ENCODE results near the gene MYOZ3.

Gene MYOZ3

GRCh38 chr5:150615141-150615699 lies 45.8 kb upstream of the MYOZ3 start:
- H3K36me3 ChIP-seq (ENCODE audit: control insufficient read depth, insufficient read depth, low read length), result no peaks in the 10 kb centered on the region
- H3K4me3 ChIP-seq (replicated peaks; ENCODE audit: low read depth, low read length), result no peak overlapping the region
- no peak for DNase-seq (ENCODE audit: extremely low read depth, insufficient read length)

GRCh38 chr5:150616024-150616470 lies 45.0 kb upstream of the MYOZ3 start:
- TF ChIP-seq, protein P1, sequence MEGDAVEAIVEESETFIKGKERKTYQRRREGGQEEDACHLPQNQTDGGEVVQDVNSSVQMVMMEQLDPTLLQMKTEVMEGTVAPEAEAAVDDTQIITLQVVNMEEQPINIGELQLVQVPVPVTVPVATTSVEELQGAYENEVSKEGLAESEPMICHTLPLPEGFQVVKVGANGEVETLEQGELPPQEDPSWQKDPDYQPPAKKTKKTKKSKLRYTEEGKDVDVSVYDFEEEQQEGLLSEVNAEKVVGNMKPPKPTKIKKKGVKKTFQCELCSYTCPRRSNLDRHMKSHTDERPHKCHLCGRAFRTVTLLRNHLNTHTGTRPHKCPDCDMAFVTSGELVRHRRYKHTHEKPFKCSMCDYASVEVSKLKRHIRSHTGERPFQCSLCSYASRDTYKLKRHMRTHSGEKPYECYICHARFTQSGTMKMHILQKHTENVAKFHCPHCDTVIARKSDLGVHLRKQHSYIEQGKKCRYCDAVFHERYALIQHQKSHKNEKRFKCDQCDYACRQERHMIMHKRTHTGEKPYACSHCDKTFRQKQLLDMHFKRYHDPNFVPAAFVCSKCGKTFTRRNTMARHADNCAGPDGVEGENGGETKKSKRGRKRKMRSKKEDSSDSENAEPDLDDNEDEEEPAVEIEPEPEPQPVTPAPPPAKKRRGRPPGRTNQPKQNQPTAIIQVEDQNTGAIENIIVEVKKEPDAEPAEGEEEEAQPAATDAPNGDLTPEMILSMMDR (IDR thresholded peaks at IDR 0.05; ENCODE audit: insufficient read depth, low read length, poor library complexity, severe bottlenecking), result no peak
- DNase-seq (ENCODE audit: extremely low read depth, insufficient read length), result no peak
- H3K36me3 ChIP-seq (ENCODE audit: control insufficient read depth, insufficient read depth, low read length), result no peaks in the 10 kb centered on the region
- H3K27me3 ChIP-seq (replicated peaks; ENCODE audit: control insufficient read depth, insufficient read depth, low read length), result no peaks in the 10 kb centered on the region; the same call in none of the 2 replicates
- H3K4me3 ChIP-seq (replicated peaks; ENCODE audit: low read depth, low read length), result no peak overlapping the region

More at GRCh38 chr5:150615141-150615699, 45.8 kb upstream of the MYOZ3 start:
- H3K27me3 ChIP-seq (replicated peaks; ENCODE audit: control insufficient read depth, insufficient read depth, low read length), result no peaks in the 10 kb centered on the region; the same call in none of the 2 replicates
- TF ChIP-seq, protein P1 (IDR thresholded peaks at IDR 0.05; ENCODE audit: insufficient read depth, low read length, poor library complexity, severe bottlenecking), result no peak

- H3K36me3 ChIP-seq (ENCODE audit: control insufficient read depth, insufficient read depth, low read length), result no peaks in the 10 kb centered on the region
- no peak overlapping the region for H3K4me3 ChIP-seq (replicated peaks; ENCODE audit: low read depth, low read length)
- DNase-seq (ENCODE audit: extremely low read depth, insufficient read length), result no peak
- H3K27me3 ChIP-seq (replicated peaks; ENCODE audit: control insufficient read depth, insufficient read depth, low read length), result no peaks in the 10 kb centered on the region; the same call in none of the 2 replicates
- TF ChIP-seq, protein P1 (IDR thresholded peaks at IDR 0.05; ENCODE audit: insufficient read depth, low read length, poor library complexity, severe bottlenecking), result no peak
Measured at GRCh38 chr5:150616506-150616905, 44.5 kb upstream of the MYOZ3 start.

- no peak overlapping the region for H3K4me3 ChIP-seq (replicated peaks; ENCODE audit: low read depth, low read length)
- H3K27me3 ChIP-seq (replicated peaks; ENCODE audit: control insufficient read depth, insufficient read depth, low read length), result no peaks in the 10 kb centered on the region; the same call in 1 of the 2 replicates
- TF ChIP-seq, protein P1 (IDR thresholded peaks at IDR 0.05; ENCODE audit: insufficient read depth, low read length, poor library complexity, severe bottlenecking), result no peak
- no peaks in the 10 kb centered on the region for H3K36me3 ChIP-seq (ENCODE audit: control insufficient read depth, insufficient read depth, low read length)
- no peak for DNase-seq (ENCODE audit: extremely low read depth, insufficient read length)
Measured at GRCh38 chr5:150618163-150618562, 42.9 kb upstream of the MYOZ3 start.

DNA sequence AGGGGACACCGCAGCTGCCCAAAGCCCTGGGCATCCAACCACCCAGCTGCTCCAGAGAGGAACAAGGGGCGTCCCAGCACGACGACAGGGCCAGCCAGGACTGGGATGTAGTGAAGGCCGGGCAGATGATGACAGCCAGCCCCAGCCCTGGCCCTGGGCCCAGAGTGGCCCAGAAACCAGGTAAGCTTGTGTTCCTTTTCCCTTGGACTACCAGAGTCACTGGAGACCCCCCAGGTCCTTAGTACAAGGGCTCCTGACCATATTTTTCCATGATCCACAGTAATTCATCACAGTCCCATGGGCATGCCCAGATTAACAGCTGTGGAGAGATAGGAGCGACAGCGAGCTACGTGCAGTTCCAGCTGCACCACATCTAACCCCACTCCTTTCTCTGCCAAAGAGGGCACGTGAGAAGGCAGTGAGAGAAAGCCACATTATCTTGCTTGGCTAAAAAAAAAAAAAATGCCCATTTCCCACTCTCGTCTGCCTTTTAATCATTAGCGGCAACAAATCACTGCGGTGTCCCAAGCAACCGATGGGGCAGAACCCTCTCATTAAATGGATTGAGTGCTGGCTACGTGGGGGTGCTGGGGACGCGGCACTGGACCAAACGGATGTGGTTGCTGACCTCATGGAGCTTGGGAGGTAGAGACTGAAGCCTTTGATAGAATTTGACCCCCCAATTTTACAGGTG lies 42.3 kb upstream of the MYOZ3 start:
- H3K27me3 ChIP-seq (replicated peaks; ENCODE audit: control insufficient read depth, insufficient read depth, low read length), result no peaks in the 10 kb centered on the region; the same call in 1 of the 2 replicates
- no peak for DNase-seq (ENCODE audit: extremely low read depth, insufficient read length)

More for the DNA sequence above, 42.3 kb upstream of the MYOZ3 start:
- H3K36me3 ChIP-seq (ENCODE audit: control insufficient read depth, insufficient read depth, low read length), result no peaks in the 10 kb centered on the region
- TF ChIP-seq, protein P1 (IDR thresholded peaks at IDR 0.05; ENCODE audit: insufficient read depth, low read length, poor library complexity, severe bottlenecking), result no peak
- H3K4me3 ChIP-seq (replicated peaks; ENCODE audit: low read depth, low read length), result no peak overlapping the region
